Peyer's patch (tissue), 4 donors: ENCODE data around the gene ATF6.

ENCODE experiments used
- CTCF ChIP-seq, 6 experiments: fragments of 450-650 bp in 4 of 6; fragments of 200-600 bp in 2 of 6; sonication (generic) in 1 of 6; IDR thresholded peaks; one replicate each; pipeline ENCODE4 v1.5.1; 2017 to 2019; ENCODE audit warnings: antibody characterized with exemption in 6 of 6, mild to moderate bottlenecking in 3 of 6, moderate library complexity in 1 of 6
- POLR2A ChIP-seq, 2 donors: fragments of 450-650 bp; IDR thresholded peaks; one replicate each; pipeline ENCODE4 v1.5.1; 2017; ENCODE audit warnings: antibody characterized with exemption in 2 of 2, mild to moderate bottlenecking in 2 of 2, moderate library complexity in 2 of 2

GRCh38 chr1:161914595-161914994, 148.5 kb downstream of the ATF6 start:
- TF ChIP-seq CTCF (IDR thresholded peaks at IDR 0.05) (no peak), POLR2A (IDR thresholded peaks at IDR 0.05) (no peak)
